HG03095 (cell line): ENCODE results near the gene YPEL5.
A peak's percentile ranks its signal among the peaks of the same experiment; 100 is the strongest.
"Not testable (repeated sequence)": the region's sequence is repeated elsewhere in the genome, so short reads cannot be mapped to it uniquely, and the experiment has no call there.

Source experiments
- ATAC-seq: cut with Tn5 transposase; IDR thresholded peaks from one replicate; pipeline ENCODE4 v1.9.1; 2021; ENCODE audit warnings: moderate library complexity; ENCODE audit not compliant: unreplicated experiment

The YPEL5 gene

GRCh38 chr2:30146337-30147195 lies at the start of gene YPEL5:
Gene YPEL5, plus strand, starts transcription at chr2:30147007. Its CDS starts 9,645 bp downstream, at chr2:30156652.
- ATAC-seq = peak; percentile 92

GRCh38 chr2:30098266-30099005 lies 48.4 kb upstream of the YPEL5 start:
- no peak for ATAC-seq

- not testable (repeated sequence) for ATAC-seq
Observed at GRCh38 chr2:30099366-30099765, 47.4 kb upstream of the YPEL5 start.

GRCh38 chr2:30100691-30101090 lies 46.1 kb upstream of the YPEL5 start:
- not testable (repeated sequence) for ATAC-seq

- ATAC-seq = no peak
Observed at GRCh38 chr2:30104307-30104706, 42.5 kb upstream of the YPEL5 start.

GRCh38 chr2:30105556-30105955 lies 41.3 kb upstream of the YPEL5 start:
- ATAC-seq = no peak

- ATAC-seq = no peak
Observed at GRCh38 chr2:30106543-30106942, 40.3 kb upstream of the YPEL5 start.

- no peak for ATAC-seq
Observed at GRCh38 chr2:30108192-30108591, 38.6 kb upstream of the YPEL5 start.

- no peak for ATAC-seq
Observed at GRCh38 chr2:30108851-30109250, 38.0 kb upstream of the YPEL5 start.

- no peak for ATAC-seq
Observed at GRCh38 chr2:30109856-30110255, 37.0 kb upstream of the YPEL5 start.

- no peak for ATAC-seq
Observed at GRCh38 chr2:30110773-30111172, 36.0 kb upstream of the YPEL5 start.

GRCh38 chr2:30111186-30111585 lies 35.6 kb upstream of the YPEL5 start:
- ATAC-seq = not testable (repeated sequence)

GRCh38 chr2:30112561-30112960 lies 34.2 kb upstream of the YPEL5 start:
- ATAC-seq = no peak

GRCh38 chr2:30113617-30114293 lies 33.1 kb upstream of the YPEL5 start:
- ATAC-seq = no peak

GRCh38 chr2:30115141-30115980 lies 31.4 kb upstream of the YPEL5 start:
- no peak for ATAC-seq

- ATAC-seq = no peak
Observed at GRCh38 chr2:30115981-30116285, 30.9 kb upstream of the YPEL5 start.

GRCh38 chr2:30122362-30122761 lies 24.4 kb upstream of the YPEL5 start:
- ATAC-seq = no peak

GRCh38 chr2:30127016-30127893 lies 19.6 kb upstream of the YPEL5 start:
- no peak for ATAC-seq

- no peak for ATAC-seq
Observed at GRCh38 chr2:30134582-30134981, 12.2 kb upstream of the YPEL5 start.

GRCh38 chr2:30135541-30135940 lies 11.3 kb upstream of the YPEL5 start:
- no peak for ATAC-seq
